ENCODE data around the gene NSMF.

NSMF gene

GRCh38 chr9:137441935-137442321 lies 17.2 kb downstream of the NSMF start:
- H3K36me3 ChIP-seq (ENCODE audit: insufficient read depth), result no peaks in the 10 kb centered on the region
- H3K4me3 ChIP-seq (IDR thresholded peaks at IDR 0.05; ENCODE audit: insufficient read depth, low read depth, low read length), result no peak overlapping the region
- no peaks in the 10 kb centered on the region for H3K79me2 ChIP-seq (ENCODE audit: insufficient read depth, low read depth)
- H2AFZ ChIP-seq (ENCODE audit: low read depth), result no peak overlapping the region
- no peaks in the 10 kb centered on the region for H4K20me1 ChIP-seq (ENCODE audit: insufficient read depth)
- no peak for TF ChIP-seq CTCF (conservative IDR thresholded peaks at IDR 0.05; ENCODE audit: low read depth, low read length)
- no peak overlapping the region for H3K4me2 ChIP-seq
- H3K9ac ChIP-seq, result no peak overlapping the region
- H3K27me3 ChIP-seq (ENCODE audit: insufficient read depth, low read depth), result peaks cover 47% of the 10 kb centered on the region
- no peak overlapping the region for H3K27ac ChIP-seq
- peaks cover 16% of the 10 kb centered on the region for H3K4me1 ChIP-seq (ENCODE audit: low read depth, poor library complexity, severe bottlenecking)

GRCh38 chr9:137441289-137441934 lies 17.7 kb downstream of the NSMF start, which contains the start of gene ENTPD8:
Gene ENTPD8, minus strand, starts transcription at chr9:137441357. Its CDS starts 3,072 bp downstream, at chr9:137438285.
- no peak within 1 kb of the TSS for H3K27ac ChIP-seq
- no peak within 1 kb of the TSS for H3K9ac ChIP-seq
- peaks cover 53% of the 10 kb centered on the region for H3K27me3 ChIP-seq (ENCODE audit: insufficient read depth, low read depth)
- no peak within 1 kb of the TSS for H3K4me2 ChIP-seq
- H4K20me1 ChIP-seq (ENCODE audit: insufficient read depth), result no peaks in the 10 kb centered on the region
- no peak within 1 kb of the TSS for H3K4me3 ChIP-seq (IDR thresholded peaks at IDR 0.05; ENCODE audit: insufficient read depth, low read depth, low read length)
- H2AFZ ChIP-seq (ENCODE audit: low read depth), result no peak within 1 kb of the TSS; the same call in 1 of the 2 replicates
- H3K4me1 ChIP-seq (ENCODE audit: low read depth, poor library complexity, severe bottlenecking), result peaks cover 16% of the 10 kb centered on the region
- no peaks in the 10 kb centered on the region for H3K79me2 ChIP-seq (ENCODE audit: insufficient read depth, low read depth)
- no peaks in the 10 kb centered on the region for H3K36me3 ChIP-seq (ENCODE audit: insufficient read depth)
- no peak for TF ChIP-seq CTCF (conservative IDR thresholded peaks at IDR 0.05; ENCODE audit: low read depth, low read length)

GRCh38 chr9:137439158-137439714 lies 19.9 kb downstream of the NSMF start:
- TF ChIP-seq CTCF (conservative IDR thresholded peaks at IDR 0.05; ENCODE audit: low read depth, low read length), result no peak
- no peaks in the 10 kb centered on the region for H3K4me1 ChIP-seq (ENCODE audit: low read depth, poor library complexity, severe bottlenecking)
- no peak overlapping the region for H2AFZ ChIP-seq (ENCODE audit: low read depth)
- no peaks in the 10 kb centered on the region for H4K20me1 ChIP-seq (ENCODE audit: insufficient read depth)
- no peaks in the 10 kb centered on the region for H3K79me2 ChIP-seq (ENCODE audit: insufficient read depth, low read depth)
- H3K27me3 ChIP-seq (ENCODE audit: insufficient read depth, low read depth), result peaks cover 67% of the 10 kb centered on the region
- H3K27ac ChIP-seq, result no peak overlapping the region
- H3K4me2 ChIP-seq, result no peak overlapping the region
- H3K36me3 ChIP-seq (ENCODE audit: insufficient read depth), result no peaks in the 10 kb centered on the region
- no peak overlapping the region for H3K4me3 ChIP-seq (IDR thresholded peaks at IDR 0.05; ENCODE audit: insufficient read depth, low read depth, low read length)
- no peak overlapping the region for H3K9ac ChIP-seq

GRCh38 chr9:137438591-137439157 lies 20.5 kb downstream of the NSMF start:
- Histone ChIP-seq H3K27me3 (ENCODE audit: insufficient read depth, low read depth) (peaks cover 70% of the 10 kb centered on the region), H3K4me3 (IDR thresholded peaks at IDR 0.05; ENCODE audit: insufficient read depth, low read depth, low read length) (no peak overlapping the region), H4K20me1 (ENCODE audit: insufficient read depth) (no peaks in the 10 kb centered on the region), H3K27ac (no peak overlapping the region), H3K9ac (no peak overlapping the region), H2AFZ (ENCODE audit: low read depth) (no peak overlapping the region), H3K4me2 (no peak overlapping the region), H3K79me2 (ENCODE audit: insufficient read depth, low read depth) (no peaks in the 10 kb centered on the region), H3K36me3 (ENCODE audit: insufficient read depth) (no peaks in the 10 kb centered on the region), H3K4me1 (ENCODE audit: low read depth, poor library complexity, severe bottlenecking) (no peaks in the 10 kb centered on the region)
- no peak for TF ChIP-seq CTCF (conservative IDR thresholded peaks at IDR 0.05; ENCODE audit: low read depth, low read length)

Data from KMS-11 (cell line).